GM15510 (cell line): ENCODE measurements around the gene ADCY3.

Experiments used
- POLR2A ChIP-seq: IDR thresholded peaks from 3 replicates; pipeline ENCODE4 v1.6.1; 2011; ENCODE audit warnings: borderline replicate concordance; ENCODE audit not compliant: insufficient read length; ENCODE audit errors: extremely low read depth

ADCY3 gene

GRCh38 chr2:24898122-24899109 is 21.6 kb downstream of the ADCY3 start:
- TF ChIP-seq POLR2A, result no peak

DNA sequence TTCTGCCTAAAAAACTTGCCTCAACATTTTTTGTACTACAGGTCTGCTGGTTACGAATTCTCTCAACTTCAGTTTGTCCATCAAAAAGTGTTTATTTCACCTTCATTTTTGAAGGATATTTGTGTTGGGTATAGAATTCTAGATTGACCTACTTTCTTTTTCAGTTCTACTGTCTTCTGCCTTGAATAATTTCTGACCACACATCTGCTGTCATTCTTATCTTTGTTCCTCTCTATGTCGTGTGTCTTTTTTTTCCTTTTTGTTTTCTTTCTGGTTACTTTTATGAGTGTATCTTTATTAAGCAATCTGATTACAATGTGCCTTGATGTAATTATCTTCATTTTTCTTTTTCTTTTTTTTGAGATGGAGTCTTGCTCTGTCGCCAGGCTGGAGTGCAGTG is 25.3 kb downstream of the ADCY3 start:
- no peak for TF ChIP-seq POLR2A

DNA sequence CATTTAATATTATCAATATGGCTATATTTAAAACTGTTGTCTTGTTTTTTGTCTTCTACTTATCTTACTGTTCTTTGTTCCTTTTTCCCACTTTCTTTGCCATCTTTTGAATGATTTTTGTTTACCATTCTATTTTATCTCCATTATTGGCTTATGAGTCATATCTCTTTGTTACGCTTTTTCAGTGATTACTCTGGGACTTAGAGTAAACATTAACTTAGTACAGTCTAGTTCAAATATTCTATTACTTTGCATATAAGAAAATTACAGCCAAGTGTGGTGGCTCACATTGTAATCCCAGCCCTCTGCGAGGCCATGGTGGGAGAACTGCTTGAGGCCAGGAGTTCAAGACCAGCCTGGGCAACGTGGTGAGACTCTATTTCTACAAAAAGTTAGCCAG is 26.1 kb downstream of the ADCY3 start:
- TF ChIP-seq POLR2A, result no peak

DNA sequence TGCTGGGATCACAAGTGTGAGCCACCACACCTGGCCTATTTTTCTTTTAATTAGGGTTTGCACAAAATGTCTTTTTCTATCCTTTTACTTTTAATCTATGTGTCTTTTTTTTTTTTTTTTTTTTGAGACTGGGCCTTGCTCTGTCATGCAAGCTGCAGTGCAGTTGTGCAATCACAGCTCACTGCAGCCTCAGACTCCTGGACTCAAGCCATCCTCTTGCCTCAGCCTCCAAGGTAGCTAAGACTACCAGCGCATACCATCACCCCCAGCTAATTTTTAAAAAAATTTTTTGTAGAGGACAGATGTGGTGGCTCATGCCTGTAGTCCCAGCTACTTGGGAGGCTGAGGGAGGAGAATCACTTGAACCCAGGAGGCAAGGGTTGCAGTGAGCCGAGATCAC is 27.1 kb downstream of the ADCY3 start:
- TF ChIP-seq POLR2A, result no peak

DNA sequence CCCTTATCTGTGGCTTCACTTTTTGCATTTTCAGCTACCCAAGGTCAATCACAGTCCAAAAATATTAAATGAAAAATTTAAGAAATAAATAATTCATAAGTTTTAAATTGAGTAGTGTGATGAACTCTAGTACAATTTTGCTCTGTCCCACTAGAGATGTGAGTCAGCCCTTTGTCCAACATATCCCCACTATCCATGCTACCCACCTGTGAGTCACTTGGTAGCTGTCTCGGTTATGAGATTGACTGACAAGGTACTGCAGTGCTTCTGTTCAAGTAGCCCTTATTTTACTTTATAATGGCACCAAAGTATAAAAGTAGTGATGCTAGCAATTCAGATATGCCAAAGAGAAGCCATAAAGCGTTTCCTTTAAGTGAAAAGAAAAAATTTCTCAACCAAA is 28.8 kb downstream of the ADCY3 start:
- TF ChIP-seq POLR2A, result no peak

DNA sequence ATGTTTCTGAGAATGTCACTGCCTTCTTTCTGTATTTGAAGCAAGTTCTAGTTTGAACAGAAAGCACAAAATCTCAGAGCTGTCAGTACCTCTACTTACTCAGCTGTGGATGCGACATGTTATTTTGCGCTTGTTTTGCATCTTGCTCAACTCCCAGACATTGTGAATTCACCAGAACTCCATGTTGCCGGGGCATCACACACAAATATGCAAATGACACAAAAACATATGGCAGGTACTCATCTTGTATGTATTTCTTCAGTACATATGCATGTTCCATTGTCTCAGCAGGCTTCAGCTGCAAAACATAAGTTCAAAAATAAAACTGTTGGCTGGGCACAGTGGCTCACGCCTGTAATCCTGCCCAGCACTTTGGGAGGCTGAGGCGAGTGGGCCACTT is 30.8 kb downstream of the ADCY3 start:
- no peak for TF ChIP-seq POLR2A

- TF ChIP-seq POLR2A, result no peak
Measured at GRCh38 chr2:24888177-24888576, 31.9 kb downstream of the ADCY3 start.

- TF ChIP-seq POLR2A, result no peak
Measured at GRCh38 chr2:24887307-24887874, 32.6 kb downstream of the ADCY3 start.

DNA sequence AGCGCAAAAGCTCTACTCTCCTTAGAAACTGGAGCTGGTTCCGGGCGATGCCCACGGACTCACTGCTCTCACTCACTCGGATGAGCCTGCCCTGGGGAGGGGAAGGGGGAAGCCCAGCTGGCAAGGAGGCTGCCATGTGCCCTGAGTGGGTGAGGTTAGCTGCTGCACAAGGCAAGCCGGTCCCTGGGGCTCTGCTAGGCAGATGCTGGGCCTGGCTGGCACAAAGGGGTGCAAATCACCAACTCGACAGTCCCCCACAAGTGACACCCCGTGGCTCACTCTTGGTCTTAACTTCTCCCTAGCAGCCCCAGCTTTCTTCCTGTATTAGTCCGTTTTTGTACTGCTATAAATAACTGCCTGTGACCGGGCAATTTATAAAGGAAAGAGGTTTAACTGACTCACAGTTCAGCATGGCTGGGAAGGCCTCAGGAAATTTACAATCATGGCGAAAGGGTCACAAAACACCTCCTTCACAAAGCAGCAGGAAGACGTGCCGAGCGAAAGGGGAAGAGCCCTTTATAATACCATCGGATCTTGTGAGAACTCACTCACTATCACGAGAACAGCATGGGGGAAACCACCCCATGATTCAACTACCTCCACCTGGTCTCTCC is 33.2 kb downstream of the ADCY3 start:
- no peak for TF ChIP-seq POLR2A

GRCh38 chr2:24886126-24886501 is 33.9 kb downstream of the ADCY3 start:
- no peak for TF ChIP-seq POLR2A

GRCh38 chr2:24885221-24886125 is 34.6 kb downstream of the ADCY3 start:
- TF ChIP-seq POLR2A, result no peak

- TF ChIP-seq POLR2A, result no peak
Measured at GRCh38 chr2:24883946-24884345, 36.1 kb downstream of the ADCY3 start.

GRCh38 chr2:24881623-24882022 is 38.4 kb downstream of the ADCY3 start:
- no peak for TF ChIP-seq POLR2A

GRCh38 chr2:24881158-24881557 is 38.9 kb downstream of the ADCY3 start:
- TF ChIP-seq POLR2A, result no peak

DNA sequence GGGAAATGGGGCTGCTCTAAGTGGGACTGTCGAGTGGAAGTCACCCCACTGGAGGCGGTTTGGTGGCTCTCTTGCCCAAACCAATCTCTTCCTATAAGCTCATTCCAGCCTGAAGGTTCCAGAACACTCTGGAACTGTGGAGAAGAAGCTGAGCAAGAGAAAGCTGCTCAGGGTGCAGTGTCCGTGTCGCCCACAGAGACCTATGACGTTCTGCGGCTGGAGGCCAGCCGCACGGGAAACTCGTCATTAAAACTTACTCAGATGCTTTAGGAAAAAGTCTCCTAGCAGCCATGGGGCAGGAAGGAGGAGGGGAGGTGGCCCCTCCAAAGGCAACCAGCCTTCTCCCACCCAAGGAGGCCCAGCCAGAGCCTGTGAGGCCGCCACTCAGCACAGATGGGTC is 41.7 kb downstream of the ADCY3 start:
- TF ChIP-seq POLR2A, result no peak
